Neutrophil (primary cell): ENCODE data around the gene ZDHHC14.

Source experiments
- H3K27ac ChIP-seq: fragments of 200-600 bp; sonication (generic); 2 replicates; pipeline ENCODE4 v1.5.1; 2016; ENCODE audit warnings: mild to moderate bottlenecking, moderate library complexity
- H3K27me3 ChIP-seq: fragments of 200-600 bp; sonication (generic); 2 replicates; pipeline ENCODE4 v1.6.0; 2016; ENCODE audit warnings: mild to moderate bottlenecking
- H3K36me3 ChIP-seq: fragments of 200-600 bp; sonication (generic); 2 replicates; pipeline ENCODE4 v1.5.1; 2017
- H3K4me1 ChIP-seq, 2 experiments: fragments of 200-600 bp in 1 of 2; sonication (generic) in 1 of 2; 1 replicate in 1 of 2; 2 replicates in 1 of 2; pipeline versions ENCODE4 v1.5.1 to v1.6.1; 2013 to 2016; ENCODE audit warnings: low read depth in 1 of 2, low read length in 1 of 2, mild to moderate bottlenecking in 1 of 2, moderate library complexity in 1 of 2; ENCODE audit not compliant: control insufficient read depth in 1 of 2, insufficient read depth in 1 of 2
- H3K4me3 ChIP-seq, 2 experiments: fragments of 200-600 bp in 1 of 2; sonication (generic) in 1 of 2; 1 replicate in 1 of 2; 2 replicates in 1 of 2; pipeline ENCODE4 v1.5.1; 2013 to 2016; ENCODE audit warnings: low read depth in 1 of 2, low read length in 1 of 2, mild to moderate bottlenecking in 1 of 2, moderate library complexity in 1 of 2
- H3K9me3 ChIP-seq: fragments of 200-600 bp; sonication (generic); 2 replicates; pipeline ENCODE4 v1.5.1; 2016
- TF ChIP-seq, protein P1 (sequence below): fragments of 200-600 bp; sonication (generic); IDR thresholded peaks from 2 replicates; pipeline ENCODE4 v1.5.1; 2016; ENCODE audit warnings: antibody characterized with exemption

ZDHHC14 gene

DNA sequence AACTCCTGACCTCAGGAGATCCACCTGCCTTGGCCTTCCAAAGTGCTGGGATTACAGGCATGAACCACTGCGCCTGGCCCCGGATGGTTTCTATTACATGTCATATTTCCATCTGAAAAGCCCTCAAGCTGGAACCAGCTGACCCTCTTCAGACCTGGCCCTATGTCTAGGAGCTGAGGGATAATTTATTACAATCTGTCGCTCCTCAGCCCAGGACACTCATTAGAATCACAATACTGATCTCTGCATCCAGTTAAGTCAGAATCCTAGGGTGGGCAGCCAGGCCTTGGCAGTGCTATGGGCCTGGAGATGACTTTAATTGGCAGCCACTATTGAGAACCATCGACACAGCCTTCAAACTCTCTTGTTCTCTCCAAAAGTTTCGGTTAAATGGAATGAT, 279.4 kb downstream of the ZDHHC14 start:
- Histone ChIP-seq H3K36me3 (no peaks in the 10 kb centered on the region), H3K4me3 (no peak overlapping the region), H3K4me1 (no peaks in the 10 kb centered on the region), H3K27ac (no peak overlapping the region), H3K9me3 (no peaks in the 10 kb centered on the region), H3K27me3 (no peaks in the 10 kb centered on the region)
- TF ChIP-seq, protein P1, sequence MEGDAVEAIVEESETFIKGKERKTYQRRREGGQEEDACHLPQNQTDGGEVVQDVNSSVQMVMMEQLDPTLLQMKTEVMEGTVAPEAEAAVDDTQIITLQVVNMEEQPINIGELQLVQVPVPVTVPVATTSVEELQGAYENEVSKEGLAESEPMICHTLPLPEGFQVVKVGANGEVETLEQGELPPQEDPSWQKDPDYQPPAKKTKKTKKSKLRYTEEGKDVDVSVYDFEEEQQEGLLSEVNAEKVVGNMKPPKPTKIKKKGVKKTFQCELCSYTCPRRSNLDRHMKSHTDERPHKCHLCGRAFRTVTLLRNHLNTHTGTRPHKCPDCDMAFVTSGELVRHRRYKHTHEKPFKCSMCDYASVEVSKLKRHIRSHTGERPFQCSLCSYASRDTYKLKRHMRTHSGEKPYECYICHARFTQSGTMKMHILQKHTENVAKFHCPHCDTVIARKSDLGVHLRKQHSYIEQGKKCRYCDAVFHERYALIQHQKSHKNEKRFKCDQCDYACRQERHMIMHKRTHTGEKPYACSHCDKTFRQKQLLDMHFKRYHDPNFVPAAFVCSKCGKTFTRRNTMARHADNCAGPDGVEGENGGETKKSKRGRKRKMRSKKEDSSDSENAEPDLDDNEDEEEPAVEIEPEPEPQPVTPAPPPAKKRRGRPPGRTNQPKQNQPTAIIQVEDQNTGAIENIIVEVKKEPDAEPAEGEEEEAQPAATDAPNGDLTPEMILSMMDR = no peak

GRCh38 chr6:157661652-157662051, 280.7 kb downstream of the ZDHHC14 start:
- TF ChIP-seq, protein P1 = no peak
- H3K9me3 ChIP-seq = no peaks in the 10 kb centered on the region
- H3K36me3 ChIP-seq = no peaks in the 10 kb centered on the region
- H3K27ac ChIP-seq = no peak overlapping the region
- H3K4me1 ChIP-seq = no peaks in the 10 kb centered on the region
- H3K4me3 ChIP-seq = no peak overlapping the region
- no peaks in the 10 kb centered on the region for H3K27me3 ChIP-seq

- no peak overlapping the region for H3K4me3 ChIP-seq
- H3K27ac ChIP-seq = no peak overlapping the region
- TF ChIP-seq, protein P1 = no peak
- no peaks in the 10 kb centered on the region for H3K27me3 ChIP-seq
- no peaks in the 10 kb centered on the region for H3K4me1 ChIP-seq
- H3K36me3 ChIP-seq = no peaks in the 10 kb centered on the region
- H3K9me3 ChIP-seq = no peaks in the 10 kb centered on the region
These were observed 282.3 kb downstream of the ZDHHC14 start for GRCh38 chr6:157663261-157663660.

GRCh38 chr6:157665180-157665579, 284.2 kb downstream of the ZDHHC14 start:
- Histone ChIP-seq H3K4me1 (peaks cover 7 to 9% of the 10 kb centered on the region in 2 experiments), H3K36me3 (no peaks in the 10 kb centered on the region), H3K27ac (no peak overlapping the region), H3K9me3 (no peaks in the 10 kb centered on the region), H3K27me3 (no peaks in the 10 kb centered on the region), H3K4me3 (no peak overlapping the region)
- TF ChIP-seq, protein P1 = no peak

DNA sequence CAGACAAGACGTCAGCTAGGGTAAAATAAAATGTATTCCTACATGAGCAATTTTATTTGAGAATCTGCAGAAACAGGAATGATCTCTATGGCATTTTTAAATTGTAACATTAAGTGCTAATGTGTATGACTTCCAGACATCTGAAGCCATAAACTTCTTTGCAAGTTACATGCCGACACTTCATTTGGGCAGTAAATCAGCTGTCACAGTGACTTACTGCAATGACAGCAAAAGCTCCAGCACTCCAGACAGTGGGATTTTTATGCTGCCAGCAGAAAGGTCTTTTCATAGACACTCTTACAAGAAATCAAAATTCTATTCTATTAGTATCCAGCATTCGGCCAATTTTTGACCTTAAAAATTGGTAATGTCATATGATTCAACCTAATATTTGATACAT, 285.7 kb downstream of the ZDHHC14 start:
- H3K36me3 ChIP-seq = no peaks in the 10 kb centered on the region
- H3K9me3 ChIP-seq = no peaks in the 10 kb centered on the region
- TF ChIP-seq, protein P1 = no peak
- no peak overlapping the region for H3K4me3 ChIP-seq
- peaks cover 13 to 17% of the 10 kb centered on the region in 2 experiments for H3K4me1 ChIP-seq
- no peak overlapping the region for H3K27ac ChIP-seq
- H3K27me3 ChIP-seq = no peaks in the 10 kb centered on the region
